HCT116 (cell line): ENCODE data around the gene WDR20. TPM values are rescaled to one million over a fixed set of nuclear protein-coding genes. Genes with fewer than 3 reads are reported as not detected.
"Not testable (repeated sequence)": the region's sequence is repeated elsewhere in the genome, so short reads cannot be mapped to it uniquely, and the experiment has no call there.

Experiments used
- ATAC-seq: fragments of 200-7000 bp; cut with Tn5 transposase; 2 replicates; pipeline ENCODE4 v1.9.1; 2020; ENCODE audit warnings: mild to moderate bottlenecking, moderate library complexity
- BruUV-seq: library from RNA; stranded (reverse); fragments of 400-500 nt; replicated peaks from 2 replicates; lab custom pipeline; 2021; lab: Mats Ljungman, UMichigan
- CTCF ChIA-PET: fragments of 300-600 bp; sonication (Branson Sonifier 250); formaldehyde crosslinking; loops from one replicate; lab custom pipeline; 2021; ENCODE audit warnings: antibody characterized with exemption; lab: Charles Lee
- POLR2A ChIA-PET: fragments of 300-600, 350-600 bp; sonication (Branson Sonifier 250); formaldehyde crosslinking; loops from one replicate; lab custom pipeline; 2021; ENCODE audit warnings: antibody characterized with exemption; lab: Charles Lee
- RAD21 ChIA-PET, 2 experiments: fragments of 300-600 bp; sonication (Branson Sonifier 250); formaldehyde crosslinking; loops; one replicate each; lab custom pipeline; 2023; ENCODE audit warnings: low total read pairs in 2 of 2; ENCODE audit not compliant: uncharacterized antibody in 2 of 2, unreplicated experiment in 2 of 2, low non-redundant PET in 1 of 2; lab: Charles Lee
- DNase-seq: peaks from one replicate; pipeline ENCODE4 v3.0.0-alpha.2; 2010; ENCODE audit warnings: low read depth, low spot score
- H2AFZ ChIP-seq: fragments of 200-600 bp; shearing (Covaris generic), sonication (generic); 2 replicates; pipeline ENCODE4 v1.6.1; 2017; ENCODE audit warnings: low read depth, mixed run types, mixed read lengths, antibody characterized with exemption, low read length; ENCODE audit not compliant: poor library complexity, severe bottlenecking
- H3K27ac ChIP-seq: 2 replicates; pipeline ENCODE4 v1.5.1; 2012; ENCODE audit warnings: low read depth, low read length
- H3K27me3 ChIP-seq: fragments of 200-600 bp; sonication (generic); 2 replicates; pipeline ENCODE4 v1.6.1; 2016; ENCODE audit warnings: mixed run types, low read length, mixed read lengths; ENCODE audit not compliant: insufficient read depth
- H3K36me3 ChIP-seq, 2 experiments: fragments of 200-500 bp in 1 of 2; fragments of 200-600 bp in 1 of 2; sonication (Bioruptor generic) in 1 of 2; sonication (generic) in 1 of 2; 2 replicates each; pipeline versions ENCODE4 v1.5.1 to v1.6.1; 2014 to 2016; ENCODE audit warnings: low read length in 2 of 2, inconsistent platforms in 1 of 2, mixed read lengths in 1 of 2, mixed run types in 1 of 2; ENCODE audit not compliant: insufficient read depth in 2 of 2, control insufficient read depth in 1 of 2
- H3K4me1 ChIP-seq, 2 experiments: fragments of 200-600 bp in 1 of 2; sonication (generic) in 1 of 2; 2 replicates each; pipeline versions ENCODE4 v1.5.1 to v1.6.1; 2012 to 2017; ENCODE audit warnings: low read length in 2 of 2, inconsistent platforms in 1 of 2, mild to moderate bottlenecking in 1 of 2, mixed read lengths in 1 of 2, mixed run types in 1 of 2, moderate library complexity in 1 of 2; ENCODE audit not compliant: insufficient read depth in 2 of 2, control insufficient read depth in 1 of 2
- H3K4me2 ChIP-seq: fragments of 200-600 bp; sonication (generic); 2 replicates; pipeline ENCODE4 v1.6.1; 2017; ENCODE audit warnings: mixed run types, low read length, mixed read lengths
- H3K4me3 ChIP-seq, 2 experiments: fragments of 200-600 bp in 1 of 2; sonication (generic) in 1 of 2; replicated peaks in 1 of 2; 2 replicates each; pipeline ENCODE4 v1.5.1; 2011 to 2016; ENCODE audit warnings: low read length in 2 of 2, control low read depth in 1 of 2, low read depth in 1 of 2, mild to moderate bottlenecking in 1 of 2, mixed read lengths in 1 of 2, mixed run types in 1 of 2
- H3K79me2 ChIP-seq: fragments of 200-600 bp; sonication (generic); 2 replicates; pipeline ENCODE4 v1.6.1; 2017; ENCODE audit warnings: mild to moderate bottlenecking, mixed run types, low read length, moderate library complexity, mixed read lengths; ENCODE audit not compliant: insufficient read depth
- H3K9ac ChIP-seq: fragments of 200-600 bp; sonication (generic); 2 replicates; pipeline ENCODE4 v1.6.1; 2016; ENCODE audit warnings: low read length, mixed read lengths
- H3K9me2 ChIP-seq: fragments of 200-600 bp; sonication (generic), shearing (Covaris generic); 2 replicates; pipeline ENCODE4 v1.6.1; 2017; ENCODE audit warnings: mixed run types, mild to moderate bottlenecking, moderate library complexity; ENCODE audit not compliant: insufficient read depth
- H3K9me3 ChIP-seq, 2 experiments: fragments of 200-500 bp in 1 of 2; fragments of 200-600 bp in 1 of 2; sonication (Bioruptor generic) in 1 of 2; sonication (generic) in 1 of 2; 2 replicates each; pipeline ENCODE4 v1.6.1; 2014 to 2017; ENCODE audit warnings: low read length in 2 of 2, mixed read lengths in 2 of 2, inconsistent platforms in 1 of 2, low read depth in 1 of 2, mild to moderate bottlenecking in 1 of 2, mixed run types in 1 of 2, moderate library complexity in 1 of 2; ENCODE audit not compliant: control insufficient read depth in 1 of 2, insufficient read depth in 1 of 2
- H4K20me1 ChIP-seq: fragments of 200-600 bp; sonication (generic), shearing (Covaris generic); 2 replicates; pipeline ENCODE4 v1.6.1; 2017; ENCODE audit warnings: mixed run types, mild to moderate bottlenecking, moderate library complexity; ENCODE audit not compliant: insufficient read depth
- MAX ChIP-seq: IDR thresholded peaks from 2 replicates; pipeline ENCODE4 v1.6.1; 2012
- SP1 ChIP-seq: IDR thresholded peaks from 2 replicates; pipeline ENCODE4 v1.6.1; 2012; ENCODE audit warnings: low read depth
- TCF7L2 ChIP-seq: IDR thresholded peaks from 2 replicates; pipeline ENCODE4 v1.7.0; 2011; ENCODE audit warnings: borderline replicate concordance, inconsistent platforms; ENCODE audit not compliant: insufficient read depth, insufficient read length; ENCODE audit errors: extremely low read depth
- ZFX ChIP-seq: fragments of 450-650 bp; IDR thresholded peaks from 2 replicates; pipeline ENCODE4 v1.6.1; 2017
- intact Hi-C: fragments of 100-400 bp; cut with micrococcal nuclease; formaldehyde crosslinking; loops from 2 replicates; pipeline ENCODE4 v1.10.0; 2022
- total RNA-seq: library from RNA; stranded (reverse); gene quantifications from one replicate; pipeline ENCODE4 v1.2.1, GENCODE V29; 2021; ENCODE audit not compliant: unreplicated experiment

The WDR20 gene
- total RNA-seq, 1 experiment from 2014 or later, result 21.1 TPM

- H3K79me2 ChIP-seq, result peaks cover 63% of the 10 kb centered on the region
- H3K27ac ChIP-seq, result no peak overlapping the region
- CTCF ChIA-PET, result no interaction called here
- H3K4me2 ChIP-seq, result no peak overlapping the region
- no peaks in the 10 kb centered on the region for H3K4me1 ChIP-seq
- RAD21 ChIA-PET, result no interaction called here
- H2AFZ ChIP-seq, result no peak overlapping the region
- no TSS peak for BruUV-seq
- H3K27me3 ChIP-seq, result no peaks in the 10 kb centered on the region
- no peaks in the 10 kb centered on the region for H3K9me3 ChIP-seq
- DNase-seq (no peak), ATAC-seq (no peak)
- H3K9me2 ChIP-seq, result no peaks in the 10 kb centered on the region
- H3K9ac ChIP-seq, result no peak overlapping the region
- H3K36me3 ChIP-seq, result no peaks in the 10 kb centered on the region
- H3K4me3 ChIP-seq, result no peak overlapping the region
- intact Hi-C loops, result no loop called here
- TF ChIP-seq MAX, result no peak
- POLR2A ChIA-PET, result no interaction called here
- peaks cover 6% of the 10 kb centered on the region; the same call in 1 of the 2 replicates for H4K20me1 ChIP-seq
Measured at GRCh38 chr14:102170061-102170460, 30.4 kb downstream of the WDR20 start.

- no peak for DNase-seq
- Histone ChIP-seq H2AFZ (no peak overlapping the region), H3K27me3 (no peaks in the 10 kb centered on the region), H3K4me1 (no peaks in the 10 kb centered on the region), H3K9me2 (no peaks in the 10 kb centered on the region), H3K4me3 (no peak overlapping the region), H3K36me3 (no peaks in the 10 kb centered on the region), H3K4me2 (no peak overlapping the region), H3K9me3 (no peaks in the 10 kb centered on the region), H3K79me2 (peaks cover 59% of the 10 kb centered on the region), H3K27ac (no peak overlapping the region), H3K9ac (no peak overlapping the region), H4K20me1 (peaks cover 6% of the 10 kb centered on the region; the same call in 1 of the 2 replicates)
- intact Hi-C loops, result no loop called here
- RAD21 ChIA-PET, result no interaction called here
- TF ChIP-seq SP1 (no peak), ZFX (no peak), TCF7L2 (no peak)
- BruUV-seq, result no TSS peak
- CTCF ChIA-PET, result no interaction called here
- ATAC-seq, result no peak
- POLR2A ChIA-PET, result interaction anchor here (0.9 kb wide), 1 partner anchor 10 kb away, joined by 3 read pairs; no protein-coding TSS in a partner anchor
Measured at GRCh38 chr14:102171173-102172020, 31.7 kb downstream of the WDR20 start.

- H3K9me3 ChIP-seq, H3K9ac ChIP-seq, H3K27ac ChIP-seq, RAD21 ChIA-PET, H3K4me1 ChIP-seq, intact Hi-C loops, H3K27me3 ChIP-seq, H3K4me3 ChIP-seq, BruUV-seq, H3K36me3 ChIP-seq, H2AFZ ChIP-seq, H3K9me2 ChIP-seq, DNase-seq, ATAC-seq, POLR2A ChIA-PET, H3K4me2 ChIP-seq, CTCF ChIA-PET, H4K20me1 ChIP-seq: not testable (repeated sequence)
- peaks cover 54% of the 10 kb centered on the region for H3K79me2 ChIP-seq
Measured at GRCh38 chr14:102172021-102172272, 32.2 kb downstream of the WDR20 start.

GRCh38 chr14:102172721-102173120 lies 33.0 kb downstream of the WDR20 start:
- H3K4me1 ChIP-seq, H3K4me3 ChIP-seq, H3K9me3 ChIP-seq, H3K27me3 ChIP-seq, H3K27ac ChIP-seq, BruUV-seq, H3K4me2 ChIP-seq, H4K20me1 ChIP-seq, H2AFZ ChIP-seq, ATAC-seq, H3K9ac ChIP-seq, RAD21 ChIA-PET, CTCF ChIA-PET, DNase-seq, POLR2A ChIA-PET, H3K9me2 ChIP-seq, H3K36me3 ChIP-seq, intact Hi-C loops: not testable (repeated sequence)
- peaks cover 52% of the 10 kb centered on the region for H3K79me2 ChIP-seq
